ENCODE data around the gene FAR2.

FAR2 gene

GRCh38 chr12:29145372-29146170 is 3.5 kb upstream of the FAR2 start:
- Histone ChIP-seq H3K4me1 (ENCODE audit: insufficient read depth, low read length) (peaks cover 4% of the 10 kb centered on the region), H3K36me3 (ENCODE audit: insufficient read depth, low read length) (no peaks in the 10 kb centered on the region), H3K4me3 (ENCODE audit: low read length) (no peak overlapping the region), H3K27me3 (ENCODE audit: insufficient read depth, low read length) (peaks cover 34% of the 10 kb centered on the region), H3K9me3 (ENCODE audit: low read length) (no peaks in the 10 kb centered on the region), H2AFZ (ENCODE audit: low read depth, low read length) (no peak overlapping the region)

DNA sequence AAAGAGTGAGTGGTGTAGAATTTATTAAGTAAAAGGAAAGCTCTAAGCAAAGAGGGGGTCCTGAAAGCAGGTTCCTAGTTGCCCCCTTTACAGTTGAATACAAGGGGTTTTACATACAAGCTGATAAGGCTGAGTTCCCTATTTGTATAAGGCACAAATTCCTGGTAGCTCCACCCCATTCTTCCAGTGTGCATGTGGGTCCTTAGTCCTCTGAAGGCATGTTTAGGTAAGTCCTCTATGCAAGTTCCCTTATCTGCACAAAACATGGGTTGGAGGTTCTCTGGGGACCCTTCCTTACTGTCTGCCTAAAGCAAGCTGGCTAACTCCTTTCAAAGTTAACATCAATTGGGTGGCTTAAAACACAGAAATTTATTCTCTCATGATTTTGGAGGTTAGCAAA is 2.9 kb upstream of the FAR2 start:
- Histone ChIP-seq H2AFZ (ENCODE audit: low read depth, low read length) (no peak overlapping the region), H3K36me3 (ENCODE audit: insufficient read depth, low read length) (no peaks in the 10 kb centered on the region), H3K27me3 (ENCODE audit: insufficient read depth, low read length) (peaks cover 39% of the 10 kb centered on the region), H3K4me3 (ENCODE audit: low read length) (no peak overlapping the region), H3K9me3 (ENCODE audit: low read length) (no peaks in the 10 kb centered on the region), H3K4me1 (ENCODE audit: insufficient read depth, low read length) (peaks cover 4% of the 10 kb centered on the region)

- H3K4me1 ChIP-seq (ENCODE audit: insufficient read depth, low read length): peaks cover 4% of the 10 kb centered on the region
- peaks cover 45% of the 10 kb centered on the region for H3K27me3 ChIP-seq (ENCODE audit: insufficient read depth, low read length)
- H3K4me3 ChIP-seq (ENCODE audit: low read length): no peak overlapping the region
- H3K9me3 ChIP-seq (ENCODE audit: low read length): no peaks in the 10 kb centered on the region
- no peak overlapping the region for H2AFZ ChIP-seq (ENCODE audit: low read depth, low read length)
- H3K36me3 ChIP-seq (ENCODE audit: insufficient read depth, low read length): no peaks in the 10 kb centered on the region
Observed at GRCh38 chr12:29147731-29148595, 1.1 kb upstream of the FAR2 start.

- peaks cover 47% of the 10 kb centered on the region for H3K27me3 ChIP-seq (ENCODE audit: insufficient read depth, low read length)
Observed at GRCh38 chr12:29148596-29148910, 525 bp upstream of the FAR2 start.

GRCh38 chr12:29149691-29150281 is 708 bp downstream of the FAR2 start:
- Histone ChIP-seq H3K27me3 (ENCODE audit: insufficient read depth, low read length) (peaks cover 47% of the 10 kb centered on the region), H3K4me3 (ENCODE audit: low read length) (no peak overlapping the region), H3K9me3 (ENCODE audit: low read length) (no peaks in the 10 kb centered on the region), H2AFZ (ENCODE audit: low read depth, low read length) (no peak overlapping the region), H3K4me1 (ENCODE audit: insufficient read depth, low read length) (peaks cover 4% of the 10 kb centered on the region), H3K36me3 (ENCODE audit: insufficient read depth, low read length) (no peaks in the 10 kb centered on the region)

More at GRCh38 chr12:29148596-29148910, 525 bp upstream of the FAR2 start:
- no peaks in the 10 kb centered on the region for H3K36me3 ChIP-seq (ENCODE audit: insufficient read depth, low read length)
- H2AFZ ChIP-seq (ENCODE audit: low read depth, low read length): no peak overlapping the region
- H3K9me3 ChIP-seq (ENCODE audit: low read length): no peaks in the 10 kb centered on the region
- H3K4me1 ChIP-seq (ENCODE audit: insufficient read depth, low read length): peaks cover 4% of the 10 kb centered on the region
- H3K4me3 ChIP-seq (ENCODE audit: low read length): peak overlapping the region; percentile 40

DNA sequence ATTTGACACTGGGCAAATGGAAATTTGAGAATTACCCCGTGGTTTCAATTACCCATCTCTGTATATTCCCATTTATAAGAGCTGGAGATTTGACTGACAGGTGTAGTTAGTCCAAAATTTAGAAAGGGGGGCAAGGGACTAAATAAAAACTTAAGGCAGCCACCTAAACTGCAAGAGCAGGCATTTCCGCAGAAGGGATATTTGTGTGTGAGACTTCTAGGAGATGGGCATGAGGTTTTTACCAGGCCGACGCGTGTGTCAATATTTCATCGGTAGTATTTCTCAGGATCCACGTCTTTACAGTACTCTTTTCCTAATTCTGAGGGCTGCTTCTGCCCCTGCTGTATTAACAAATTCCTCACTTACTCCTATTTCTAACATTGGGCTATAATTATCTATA is 1.4 kb downstream of the FAR2 start:
- Histone ChIP-seq H3K27me3 (ENCODE audit: insufficient read depth, low read length) (peaks cover 47% of the 10 kb centered on the region), H3K4me3 (ENCODE audit: low read length) (no peak overlapping the region), H3K9me3 (ENCODE audit: low read length) (no peaks in the 10 kb centered on the region), H3K4me1 (ENCODE audit: insufficient read depth, low read length) (peaks cover 4% of the 10 kb centered on the region), H3K36me3 (ENCODE audit: insufficient read depth, low read length) (no peaks in the 10 kb centered on the region), H2AFZ (ENCODE audit: low read depth, low read length) (no peak overlapping the region)

DNA sequence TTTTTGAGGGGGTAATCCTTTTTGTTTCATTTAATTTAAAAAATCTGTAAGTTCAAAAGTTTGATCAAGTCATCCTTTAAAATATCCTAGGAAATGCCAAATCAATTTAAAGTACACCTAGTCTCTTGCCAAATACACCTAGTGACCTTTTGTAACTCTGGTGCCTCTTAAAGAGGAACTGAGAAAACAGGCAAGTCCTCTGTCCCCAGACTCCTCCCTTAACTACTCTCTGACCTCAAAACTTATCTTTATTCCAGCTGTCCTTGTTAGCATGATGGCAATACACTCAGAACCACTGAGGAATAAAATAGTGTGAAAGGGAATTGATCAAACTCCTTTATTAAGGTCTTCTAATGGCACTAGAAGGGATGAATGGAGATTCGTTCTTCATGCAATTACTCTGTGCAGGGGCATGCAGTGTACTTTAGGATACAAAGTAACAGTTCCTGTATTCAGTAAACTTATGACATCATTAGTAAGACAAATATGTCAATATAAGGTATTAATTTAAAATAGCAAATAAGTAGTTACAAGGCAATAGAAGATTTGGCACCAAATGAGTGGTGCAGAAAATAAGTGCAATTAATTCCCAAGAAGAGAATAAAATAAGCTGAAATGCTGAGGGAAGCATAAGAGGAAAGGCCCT is 3.3 kb downstream of the FAR2 start:
- Histone ChIP-seq H3K4me3 (ENCODE audit: low read length) (no peak overlapping the region), H3K4me1 (ENCODE audit: insufficient read depth, low read length) (peaks cover 4% of the 10 kb centered on the region), H3K9me3 (ENCODE audit: low read length) (no peaks in the 10 kb centered on the region), H2AFZ (ENCODE audit: low read depth, low read length) (no peak overlapping the region), H3K36me3 (ENCODE audit: insufficient read depth, low read length) (no peaks in the 10 kb centered on the region), H3K27me3 (ENCODE audit: insufficient read depth, low read length) (peaks cover 43% of the 10 kb centered on the region)

GRCh38 chr12:29152981-29153630 is 4.0 kb downstream of the FAR2 start:
- Histone ChIP-seq H3K9me3 (ENCODE audit: low read length) (no peaks in the 10 kb centered on the region), H3K4me1 (ENCODE audit: insufficient read depth, low read length) (peaks cover 4% of the 10 kb centered on the region), H3K4me3 (ENCODE audit: low read length) (no peak overlapping the region), H2AFZ (ENCODE audit: low read depth, low read length) (no peak overlapping the region), H3K36me3 (ENCODE audit: insufficient read depth, low read length) (no peaks in the 10 kb centered on the region), H3K27me3 (ENCODE audit: insufficient read depth, low read length) (peaks cover 38% of the 10 kb centered on the region)

DNA sequence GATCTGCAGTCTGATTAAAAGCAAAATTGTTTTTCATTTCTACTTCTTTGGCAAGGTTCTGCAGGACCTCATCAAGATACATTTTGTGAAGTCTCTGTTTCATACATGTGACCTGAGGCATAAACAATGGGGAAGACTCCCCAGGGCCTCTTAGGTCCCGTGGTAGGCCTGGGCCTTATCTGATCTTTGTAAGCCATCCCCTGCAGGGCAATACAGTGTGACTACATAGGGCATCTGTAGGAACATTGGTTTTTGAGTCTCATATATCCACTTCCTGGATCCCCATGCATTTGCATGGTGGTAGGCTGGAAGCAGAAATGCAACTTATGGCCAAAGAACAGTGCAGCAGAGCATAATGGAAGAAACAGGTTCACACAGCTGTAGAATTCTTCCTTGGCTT is 6.0 kb downstream of the FAR2 start:
- Histone ChIP-seq H2AFZ (ENCODE audit: low read depth, low read length) (no peak overlapping the region), H3K4me3 (ENCODE audit: low read length) (no peak overlapping the region), H3K27me3 (ENCODE audit: insufficient read depth, low read length) (peaks cover 18% of the 10 kb centered on the region), H3K9me3 (ENCODE audit: low read length) (no peaks in the 10 kb centered on the region), H3K36me3 (ENCODE audit: insufficient read depth, low read length) (no peaks in the 10 kb centered on the region), H3K4me1 (ENCODE audit: insufficient read depth, low read length) (no peaks in the 10 kb centered on the region)

DNA sequence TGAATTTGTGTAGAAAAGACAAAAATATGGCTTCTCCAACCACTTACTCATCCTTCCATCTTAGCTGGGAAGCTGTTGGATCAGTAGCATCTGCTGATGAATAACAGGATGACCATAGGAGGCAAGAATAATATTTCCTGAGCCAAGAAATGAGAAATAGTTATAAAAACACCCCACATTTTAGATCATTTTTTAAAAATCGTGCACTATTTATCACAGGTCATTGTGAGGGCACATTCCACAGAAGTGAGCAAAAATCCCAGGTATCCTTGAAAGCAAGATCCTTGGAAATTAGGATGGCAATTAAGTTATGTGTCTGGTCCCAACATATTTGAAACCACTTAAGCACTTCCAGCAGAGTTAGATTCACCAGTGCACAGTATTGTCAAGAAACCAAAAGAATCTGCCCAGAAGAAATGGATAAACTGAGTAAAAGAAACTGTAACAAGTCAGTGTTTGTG is 8.4 kb downstream of the FAR2 start:
- Histone ChIP-seq H3K9me3 (ENCODE audit: low read length) (no peaks in the 10 kb centered on the region), H2AFZ (ENCODE audit: low read depth, low read length) (no peak overlapping the region), H3K36me3 (ENCODE audit: insufficient read depth, low read length) (no peaks in the 10 kb centered on the region), H3K4me3 (ENCODE audit: low read length) (no peak overlapping the region), H3K27me3 (ENCODE audit: insufficient read depth, low read length) (peaks cover 3% of the 10 kb centered on the region), H3K4me1 (ENCODE audit: insufficient read depth, low read length) (no peaks in the 10 kb centered on the region)

- H3K36me3 ChIP-seq (ENCODE audit: insufficient read depth, low read length): no peaks in the 10 kb centered on the region
- H3K9me3 ChIP-seq (ENCODE audit: low read length): no peaks in the 10 kb centered on the region
- no peak overlapping the region for H2AFZ ChIP-seq (ENCODE audit: low read depth, low read length)
- H3K4me3 ChIP-seq (ENCODE audit: low read length): no peak overlapping the region
- no peaks in the 10 kb centered on the region for H3K27me3 ChIP-seq (ENCODE audit: insufficient read depth, low read length)
- no peaks in the 10 kb centered on the region for H3K4me1 ChIP-seq (ENCODE audit: insufficient read depth, low read length)
Observed at GRCh38 chr12:29158115-29158763, 9.2 kb downstream of the FAR2 start.

DNA sequence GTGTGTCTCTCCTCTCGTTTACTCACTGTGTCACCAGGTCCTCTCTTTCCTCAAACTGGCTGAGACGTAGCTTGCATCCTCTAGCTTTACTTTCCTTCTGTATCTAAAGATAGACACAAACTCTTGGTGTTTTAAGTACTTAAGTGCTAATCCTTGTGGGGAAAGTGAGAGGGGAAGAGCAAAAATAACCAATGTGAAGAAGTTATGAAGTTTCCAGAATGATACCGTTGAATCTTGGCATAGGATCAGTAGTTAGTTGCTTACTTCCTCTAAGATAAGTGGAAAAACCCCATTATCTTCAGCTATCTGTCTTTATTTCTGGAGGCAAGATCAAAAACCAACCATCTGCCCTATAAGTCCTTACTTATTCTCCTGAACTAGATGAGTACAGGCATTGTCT is 10.6 kb downstream of the FAR2 start:
- Histone ChIP-seq H3K4me3 (ENCODE audit: low read length) (no peak overlapping the region), H3K9me3 (ENCODE audit: low read length) (no peaks in the 10 kb centered on the region), H3K36me3 (ENCODE audit: insufficient read depth, low read length) (no peaks in the 10 kb centered on the region), H3K4me1 (ENCODE audit: insufficient read depth, low read length) (no peaks in the 10 kb centered on the region), H2AFZ (ENCODE audit: low read depth, low read length) (no peak overlapping the region), H3K27me3 (ENCODE audit: insufficient read depth, low read length) (no peaks in the 10 kb centered on the region)
